ENCODE results near the gene RSL1D1.
"Not testable (repeated sequence)": the region's sequence is repeated elsewhere in the genome, so short reads cannot be mapped to it uniquely, and the experiment has no call there.

The RSL1D1 gene

GRCh38 chr16:11836650-11837244, 14.6 kb downstream of the RSL1D1 start:
- no peak for TF ChIP-seq CTCF (IDR thresholded peaks at IDR 0.05; ENCODE audit: control extremely low read depth, extremely low read depth, low read depth, missing control alignments)
- CTCF ChIA-PET = interaction anchor here (2.1 kb wide), 1 partner anchor 15 kb away, joined by 8 read pairs; no protein-coding TSS in a partner anchor
- POLR2A ChIA-PET = no interaction called here
- no peak for DNase-seq (ENCODE audit: extremely low spot score)

GRCh38 chr16:11835891-11836649, 15.3 kb downstream of the RSL1D1 start:
- ChIA-PET POLR2A (interaction anchor here (1.2 kb wide), 1 partner anchor 37 kb away, joined by 3 read pairs; no protein-coding TSS in a partner anchor), CTCF (interaction anchor here (1.9 to 2.1 kb wide), 2 partner anchors 10 to 14 kb away, joined by 7 to 8 read pairs; no protein-coding TSS in a partner anchor)
- DNase-seq (ENCODE audit: extremely low spot score) = no peak
- TF ChIP-seq CTCF (IDR thresholded peaks at IDR 0.05; ENCODE audit: control extremely low read depth, extremely low read depth, low read depth, missing control alignments) = no peak

- CTCF ChIA-PET = interaction anchor here (1.9 to 2.1 kb wide), 2 partner anchors 10 to 14 kb away, joined by 7 to 8 read pairs; no protein-coding TSS in a partner anchor
- TF ChIP-seq CTCF (IDR thresholded peaks at IDR 0.05; ENCODE audit: control extremely low read depth, extremely low read depth, low read depth, missing control alignments) = no peak
- DNase-seq (ENCODE audit: extremely low spot score) = no peak
- POLR2A ChIA-PET = interaction anchor here (0.6 to 1.2 kb wide), 3 partner anchors 27 to 1142 kb away, joined by 3 read pairs; no protein-coding TSS in a partner anchor
Observed at GRCh38 chr16:11835309-11835708, 16.0 kb downstream of the RSL1D1 start.

- TF ChIP-seq CTCF (IDR thresholded peaks at IDR 0.05; ENCODE audit: control extremely low read depth, extremely low read depth, low read depth, missing control alignments) = no peak
- CTCF ChIA-PET = interaction anchor here (0.8 to 1.9 kb wide), 2 partner anchors 8 to 19 kb away, joined by 3 to 7 read pairs; no protein-coding TSS in a partner anchor
- POLR2A ChIA-PET = interaction anchor here (0.7 kb wide), 1 partner anchor 9 kb away, joined by 5 read pairs; no protein-coding TSS in a partner anchor
- DNase-seq (ENCODE audit: extremely low spot score) = no peak
Observed at GRCh38 chr16:11833951-11834695, 17.2 kb downstream of the RSL1D1 start.

- ChIA-PET CTCF (interaction anchor here (1.4 kb wide), 1 partner anchor 12 kb away, joined by 5 read pairs; no protein-coding TSS in a partner anchor), POLR2A (no interaction called here)
- no peak for DNase-seq (ENCODE audit: extremely low spot score)
- no peak for TF ChIP-seq CTCF (IDR thresholded peaks at IDR 0.05; ENCODE audit: control extremely low read depth, extremely low read depth, low read depth, missing control alignments)
Observed at GRCh38 chr16:11828696-11829095, 22.6 kb downstream of the RSL1D1 start.

GRCh38 chr16:11825520-11826165, 25.7 kb downstream of the RSL1D1 start:
- CTCF ChIA-PET = interaction anchor here (0.6 to 2.9 kb wide), 2 partner anchors 10 to 20 kb away, joined by 3 to 7 read pairs; no protein-coding TSS in a partner anchor
- POLR2A ChIA-PET; DNase-seq (ENCODE audit: extremely low spot score): not testable (repeated sequence)
